OCI-LY3 (cell line): ENCODE results near the gene USP33.

Source experiments
- CTCF ChIP-seq: fragments of 200-600, 300-600 bp; sonication (generic); IDR thresholded peaks from 2 replicates; pipeline ENCODE4 v1.5.1; 2014; ENCODE audit warnings: antibody characterized with exemption, low read length, low read depth
- EZH2phosphoT487 ChIP-seq: fragments of 200-600 bp; shearing (Covaris generic); IDR thresholded peaks from 2 replicates; pipeline ENCODE4 v1.6.1; 2018; ENCODE audit warnings: antibody characterized with exemption, mixed run types, low read depth

GRCh38 chr1:77686796-77687518, 72.7 kb downstream of the USP33 start:
- no peak for TF ChIP-seq CTCF
- TF ChIP-seq EZH2phosphoT487 = no peak
